Testis (tissue), 3 donors: ENCODE data around the gene GNB5. TPM values are rescaled to one million over a fixed set of nuclear protein-coding genes. Genes with fewer than 3 reads are reported as not detected.

Source experiments
- DNase-seq: peaks from one replicate; pipeline ENCODE4 v3.0.0-alpha.2; 2019
- H3K27ac ChIP-seq, 2 donors: fragments of 200-600 bp; sonication (generic); one replicate each; pipeline ENCODE4 v1.5.1; 2019
- H3K27me3 ChIP-seq: fragments of 200-600 bp; sonication (generic); one replicate; pipeline ENCODE4 v1.5.1; 2019
- H3K36me3 ChIP-seq: fragments of 200-600 bp; sonication (generic); one replicate; pipeline ENCODE4 v1.5.1; 2017; ENCODE audit warnings: low read depth; ENCODE audit errors: missing control alignments
- H3K4me1 ChIP-seq: fragments of 200-600 bp; sonication (generic); one replicate; pipeline ENCODE4 v1.5.1; 2019
- H3K4me3 ChIP-seq, 2 donors: fragments of 200-600 bp; sonication (generic); one replicate each; pipeline ENCODE4 v1.5.1; 2017 to 2019
- H3K9me3 ChIP-seq: fragments of 200-600 bp; sonication (generic); one replicate; pipeline ENCODE4 v1.5.1; 2017
- POLR2A ChIP-seq: fragments of 450-650 bp; IDR thresholded peaks from one replicate; pipeline ENCODE4 v1.6.1; 2017; ENCODE audit warnings: antibody characterized with exemption, mild to moderate bottlenecking, moderate library complexity
- WGBS, 2 donors: methylation state at CpG; one replicate each; pipeline ENCODE4 v1.1.5; 2018; 5-methylcytosine and 5-hydroxymethylcytosine counted together
- intact Hi-C: fragments of 100-400 bp; cut with DNase I; formaldehyde crosslinking; loops from one replicate; pipeline ENCODE4 v1.15.1; 2023; ENCODE audit warnings: low total_unique reads
- polyA plus RNA-seq: library from polyadenylated mRNA; stranded (reverse); fragments of 350-450 nt; fragmentation: Illumina TruSeq; extraction: RNeasy Lipid Tissue Mini Kit (QIAGEN cat#74804); gene quantifications from one replicate; pipeline ENCODE4 v1.2.3, GENCODE V29; 2014; ENCODE audit warnings: low read depth, low replicate concordance; ENCODE audit not compliant: insufficient read depth
- total RNA-seq, 2 donors: library from RNA; depleted of rRNA; stranded (reverse); fragments of >200 nt; gene quantifications; one replicate each; pipeline ENCODE4 v1.2.3, GENCODE V29; 2016
- TF ChIP-seq, protein P1 (sequence below), 3 experiments: fragments of 450-650 bp in 2 of 3; fragments of 200-600 bp in 1 of 3; sonication (generic) in 1 of 3; IDR thresholded peaks; one replicate each; pipeline ENCODE4 v1.5.1; 2016 to 2019; ENCODE audit warnings: antibody characterized with exemption in 3 of 3, mild to moderate bottlenecking in 2 of 3, moderate library complexity in 1 of 3

The GNB5 gene
- total and polyA plus RNA-seq, 3 donors from 2014 or later: 37.1 to 82.3 (median 65.4) TPM

DNA sequence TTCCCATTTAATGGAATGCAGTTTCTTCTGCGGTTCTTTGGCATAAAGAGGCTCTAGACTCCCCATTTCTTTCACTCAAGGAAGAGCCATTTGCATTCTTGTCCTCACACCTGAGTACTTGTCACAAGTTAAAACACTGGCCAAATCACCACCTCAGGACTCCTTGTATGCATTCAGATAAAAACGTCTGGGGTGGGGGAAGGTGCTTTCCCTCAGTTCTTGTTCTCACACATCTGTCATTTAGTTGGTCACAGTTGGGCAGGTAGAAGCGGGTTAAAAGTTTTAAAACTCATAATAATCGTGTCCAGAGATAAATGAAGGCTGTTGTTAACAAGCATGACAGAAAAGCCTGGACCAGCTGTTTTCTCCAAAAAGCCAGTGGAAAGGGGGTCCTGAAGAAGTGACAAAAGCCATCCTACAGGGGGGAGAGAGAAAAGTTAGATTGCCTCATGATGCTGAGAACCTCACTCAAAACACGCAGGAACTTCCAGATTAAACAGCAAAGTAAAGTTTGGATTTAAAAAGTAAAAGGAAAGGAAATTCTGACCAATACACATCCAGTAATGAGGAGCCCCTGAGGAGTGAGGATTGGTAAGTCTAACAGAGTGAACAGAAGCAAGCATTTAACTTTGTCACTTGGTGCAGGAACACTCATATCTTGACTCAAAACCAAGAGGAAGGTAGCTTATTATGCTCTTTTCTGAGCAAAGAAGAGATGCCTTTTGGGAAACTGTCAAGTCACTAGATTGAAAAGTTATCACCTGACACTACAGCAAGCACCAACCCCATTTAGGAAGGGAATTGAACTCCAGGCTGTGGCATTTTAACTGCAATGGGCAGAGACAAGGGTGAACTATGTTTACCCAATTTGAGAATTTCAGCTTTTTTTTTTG is 81.4 kb downstream of the GNB5 start:
- Histone ChIP-seq H3K4me1 (no peaks in the 10 kb centered on the region), H3K27ac (no peak overlapping the region), H3K27me3 (no peaks in the 10 kb centered on the region), H3K4me3 (no peak overlapping the region), H3K9me3 (no peaks in the 10 kb centered on the region), H3K36me3 (no peaks in the 10 kb centered on the region)
- DNase-seq: no peak
- TF ChIP-seq, protein P1, sequence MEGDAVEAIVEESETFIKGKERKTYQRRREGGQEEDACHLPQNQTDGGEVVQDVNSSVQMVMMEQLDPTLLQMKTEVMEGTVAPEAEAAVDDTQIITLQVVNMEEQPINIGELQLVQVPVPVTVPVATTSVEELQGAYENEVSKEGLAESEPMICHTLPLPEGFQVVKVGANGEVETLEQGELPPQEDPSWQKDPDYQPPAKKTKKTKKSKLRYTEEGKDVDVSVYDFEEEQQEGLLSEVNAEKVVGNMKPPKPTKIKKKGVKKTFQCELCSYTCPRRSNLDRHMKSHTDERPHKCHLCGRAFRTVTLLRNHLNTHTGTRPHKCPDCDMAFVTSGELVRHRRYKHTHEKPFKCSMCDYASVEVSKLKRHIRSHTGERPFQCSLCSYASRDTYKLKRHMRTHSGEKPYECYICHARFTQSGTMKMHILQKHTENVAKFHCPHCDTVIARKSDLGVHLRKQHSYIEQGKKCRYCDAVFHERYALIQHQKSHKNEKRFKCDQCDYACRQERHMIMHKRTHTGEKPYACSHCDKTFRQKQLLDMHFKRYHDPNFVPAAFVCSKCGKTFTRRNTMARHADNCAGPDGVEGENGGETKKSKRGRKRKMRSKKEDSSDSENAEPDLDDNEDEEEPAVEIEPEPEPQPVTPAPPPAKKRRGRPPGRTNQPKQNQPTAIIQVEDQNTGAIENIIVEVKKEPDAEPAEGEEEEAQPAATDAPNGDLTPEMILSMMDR (IDR thresholded peaks at IDR 0.05): no peak
- no peak for TF ChIP-seq POLR2A
- intact Hi-C loops: no loop called here
- WGBS, 2 donors: 86 to 88% methylated on average over 5 of the region's 5 CpGs

DNA sequence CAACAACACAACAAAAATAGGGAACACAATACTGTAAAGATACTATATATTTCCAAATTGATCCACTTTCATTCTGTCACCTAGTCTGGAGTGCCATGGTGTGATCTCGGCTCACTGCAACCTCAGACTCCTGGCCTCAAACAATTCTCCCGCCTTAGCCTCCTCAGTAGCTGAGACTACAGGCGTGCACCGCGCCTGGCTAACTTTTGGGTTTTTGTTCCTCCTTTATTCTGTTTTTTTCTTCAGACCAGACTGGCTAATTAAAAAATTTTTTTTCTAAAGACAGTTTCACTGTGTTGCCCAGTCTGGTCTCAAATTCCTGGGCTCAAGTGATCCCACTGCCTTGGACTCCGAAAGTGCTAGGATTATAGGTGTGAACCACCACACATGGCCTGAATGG is 84.0 kb downstream of the GNB5 start:
- no peaks in the 10 kb centered on the region for H3K9me3 ChIP-seq
- no peak for DNase-seq
- no peaks in the 10 kb centered on the region for H3K4me1 ChIP-seq
- H3K4me3 ChIP-seq: no peak overlapping the region
- TF ChIP-seq, protein P1 (IDR thresholded peaks at IDR 0.05): no peak
- 92 to 97% methylated on average over 6 of the region's 6 CpGs for WGBS, 2 donors
- intact Hi-C loops: no loop called here
- H3K27ac ChIP-seq: no peak overlapping the region
- no peaks in the 10 kb centered on the region for H3K27me3 ChIP-seq
- no peaks in the 10 kb centered on the region for H3K36me3 ChIP-seq

DNA sequence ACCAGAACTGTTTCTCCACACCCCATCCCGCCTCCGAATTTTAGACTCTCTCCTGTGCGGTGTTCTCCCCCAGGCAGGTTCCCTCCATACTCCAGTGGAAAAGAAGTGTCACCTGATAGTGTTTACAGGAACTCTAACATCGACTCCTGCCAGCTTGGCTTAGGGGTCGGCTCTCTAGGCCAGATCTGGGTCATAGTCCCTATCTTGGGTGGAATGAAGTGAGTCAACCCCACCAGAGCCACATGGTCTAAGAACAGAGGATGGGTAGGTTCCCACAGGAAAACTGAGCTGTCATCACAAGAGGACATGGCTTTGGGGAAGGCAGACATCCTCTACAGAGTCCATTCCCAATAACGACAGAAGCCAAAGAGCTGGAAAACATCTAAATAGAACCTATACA is 84.6 kb downstream of the GNB5 start:
- Histone ChIP-seq H3K27me3 (no peaks in the 10 kb centered on the region), H3K4me3 (no peak overlapping the region), H3K4me1 (no peaks in the 10 kb centered on the region), H3K36me3 (no peaks in the 10 kb centered on the region), H3K27ac (no peak overlapping the region), H3K9me3 (no peaks in the 10 kb centered on the region)
- no peak for TF ChIP-seq POLR2A
- TF ChIP-seq, protein P1 (IDR thresholded peaks at IDR 0.05): no peak
- intact Hi-C loops: no loop called here
- 76 to 85% methylated on average over 6 of the region's 6 CpGs for WGBS, 2 donors
- DNase-seq: no peak

DNA sequence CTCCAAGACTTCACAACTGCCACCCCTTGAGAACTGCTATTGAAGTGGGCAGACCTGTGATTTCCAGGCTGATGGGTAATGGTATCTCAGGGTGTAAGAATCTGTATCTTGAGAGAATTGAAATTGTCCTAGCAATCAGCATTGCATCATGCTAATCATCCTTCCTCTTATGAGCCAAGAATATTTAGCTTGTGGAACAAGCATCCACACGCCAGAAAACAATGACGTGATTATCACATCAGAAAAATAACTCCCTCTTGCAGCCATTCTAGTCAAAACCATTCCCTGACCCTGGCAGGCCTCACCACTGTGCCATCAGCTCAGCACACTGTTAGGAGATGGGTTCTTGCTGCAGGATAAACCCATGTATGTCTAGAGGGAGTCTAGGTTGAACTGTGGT is 85.3 kb downstream of the GNB5 start:
- WGBS, 2 donors: 76 to 80% methylated on average over 2 of the region's 2 CpGs
- Histone ChIP-seq H3K36me3 (no peaks in the 10 kb centered on the region), H3K9me3 (no peaks in the 10 kb centered on the region), H3K4me3 (no peak overlapping the region), H3K4me1 (no peaks in the 10 kb centered on the region), H3K27ac (no peak overlapping the region), H3K27me3 (no peaks in the 10 kb centered on the region)
- intact Hi-C loops: no loop called here
- TF ChIP-seq, protein P1 (IDR thresholded peaks at IDR 0.05): no peak
- no peak for TF ChIP-seq POLR2A
- no peak for DNase-seq

DNA sequence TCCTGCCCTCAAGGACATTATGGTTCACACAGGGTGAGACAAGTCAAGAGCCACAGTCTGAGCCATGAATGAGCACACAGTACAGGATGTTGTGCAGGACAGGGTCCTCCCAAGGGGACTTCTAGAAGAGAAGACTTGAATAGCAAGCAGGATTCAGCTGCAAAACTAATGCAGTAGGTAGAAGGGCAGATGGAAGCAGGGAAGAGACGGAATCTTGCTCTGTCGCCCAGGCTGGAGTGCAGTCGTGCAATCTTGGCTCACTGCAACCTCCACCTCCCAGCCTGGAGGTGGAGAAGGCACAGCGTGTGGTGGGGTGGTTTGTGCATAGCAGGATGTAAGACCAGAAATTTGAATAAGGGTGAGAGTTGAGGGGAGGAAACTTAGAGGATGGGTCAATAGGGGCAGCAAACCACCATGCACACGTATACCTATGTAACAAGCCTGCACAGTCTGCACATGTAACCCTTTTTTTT is 86.6 kb downstream of the GNB5 start:
- TF ChIP-seq, protein P1 (IDR thresholded peaks at IDR 0.05): no peak
- TF ChIP-seq POLR2A: no peak
- H3K27me3 ChIP-seq: no peaks in the 10 kb centered on the region

More for the DNA sequence above, 86.6 kb downstream of the GNB5 start:
- no peak overlapping the region for H3K4me3 ChIP-seq
- no peaks in the 10 kb centered on the region for H3K4me1 ChIP-seq
- no peak overlapping the region for H3K27ac ChIP-seq
- no peaks in the 10 kb centered on the region for H3K9me3 ChIP-seq
- H3K36me3 ChIP-seq: no peaks in the 10 kb centered on the region
- intact Hi-C loops: no loop called here
- DNase-seq: no peak
- 85 to 86% methylated on average over 5 of the region's 5 CpGs for WGBS, 2 donors
